ENCODE measurements around the gene NR1D1. TPM values are rescaled to one million over a fixed set of nuclear protein-coding genes. Genes with fewer than 3 reads are reported as not detected.

The NR1D1 gene
- total and polyA plus RNA-seq, 2 of the 13 experiments (the other 11 are each of a cell fraction or from before 2014, with no cell fraction given): 2.1 to 2.7 TPM

DNA sequence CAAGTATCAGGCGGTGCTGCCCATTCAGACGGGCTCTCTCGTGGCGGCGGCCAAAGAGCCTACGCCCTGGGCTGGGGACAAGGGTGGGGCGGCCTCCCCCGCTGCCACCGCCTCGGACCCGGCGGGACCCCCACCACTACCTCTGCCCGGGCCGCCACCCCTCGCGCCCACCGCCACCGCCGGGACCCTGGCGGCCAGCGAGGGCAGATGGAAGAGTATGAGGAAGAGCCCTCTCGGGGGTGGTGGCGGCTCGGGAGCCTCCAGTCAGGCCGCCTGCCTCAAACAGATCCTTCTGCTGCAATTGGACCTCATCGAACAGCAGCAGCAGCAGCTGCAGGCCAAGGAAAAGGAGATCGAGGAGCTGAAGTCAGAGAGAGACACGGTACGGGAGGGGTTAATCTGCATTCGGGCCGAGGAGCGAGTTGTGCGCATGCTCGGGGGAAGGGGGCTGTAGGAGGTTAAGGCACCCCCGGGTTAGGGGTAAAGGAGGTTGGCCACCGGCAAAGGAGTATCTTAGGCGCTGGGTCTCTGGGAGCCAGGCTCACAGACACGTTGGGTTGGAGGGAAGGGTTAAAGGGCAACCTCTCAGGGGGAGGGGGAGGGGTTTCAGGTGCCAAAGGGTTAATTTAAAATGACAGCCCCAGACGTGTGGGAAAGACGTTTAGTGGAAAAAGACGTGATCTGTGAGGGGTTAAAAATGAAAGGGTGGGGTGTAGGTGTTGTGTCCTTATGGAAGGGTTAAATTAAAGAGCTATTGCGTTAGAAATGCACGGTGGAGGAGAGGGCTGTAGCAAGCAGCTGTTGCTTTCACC, 22.8 kb upstream of the NR1D1 start (continued):
- TF ChIP-seq ZNF431 (CRISPR knock-in tag; IDR thresholded peaks at IDR 0.05; ENCODE audit: borderline replicate concordance, low read depth): no peak
- peak; percentile 38; the same call in 1 of the 2 replicates for TF ChIP-seq ZFY (CRISPR knock-in tag; IDR thresholded peaks at IDR 0.05)
- no peak for TF ChIP-seq HNRNPLL (IDR thresholded peaks at IDR 0.05; ENCODE audit: low read depth, low read length, poor library complexity, severe bottlenecking)
- peak; percentile 70; the same call in 1 of the 2 replicates for TF ChIP-seq DNMT1 (CRISPR knock-in tag; IDR thresholded peaks at IDR 0.05)
- TF ChIP-seq, protein P1, sequence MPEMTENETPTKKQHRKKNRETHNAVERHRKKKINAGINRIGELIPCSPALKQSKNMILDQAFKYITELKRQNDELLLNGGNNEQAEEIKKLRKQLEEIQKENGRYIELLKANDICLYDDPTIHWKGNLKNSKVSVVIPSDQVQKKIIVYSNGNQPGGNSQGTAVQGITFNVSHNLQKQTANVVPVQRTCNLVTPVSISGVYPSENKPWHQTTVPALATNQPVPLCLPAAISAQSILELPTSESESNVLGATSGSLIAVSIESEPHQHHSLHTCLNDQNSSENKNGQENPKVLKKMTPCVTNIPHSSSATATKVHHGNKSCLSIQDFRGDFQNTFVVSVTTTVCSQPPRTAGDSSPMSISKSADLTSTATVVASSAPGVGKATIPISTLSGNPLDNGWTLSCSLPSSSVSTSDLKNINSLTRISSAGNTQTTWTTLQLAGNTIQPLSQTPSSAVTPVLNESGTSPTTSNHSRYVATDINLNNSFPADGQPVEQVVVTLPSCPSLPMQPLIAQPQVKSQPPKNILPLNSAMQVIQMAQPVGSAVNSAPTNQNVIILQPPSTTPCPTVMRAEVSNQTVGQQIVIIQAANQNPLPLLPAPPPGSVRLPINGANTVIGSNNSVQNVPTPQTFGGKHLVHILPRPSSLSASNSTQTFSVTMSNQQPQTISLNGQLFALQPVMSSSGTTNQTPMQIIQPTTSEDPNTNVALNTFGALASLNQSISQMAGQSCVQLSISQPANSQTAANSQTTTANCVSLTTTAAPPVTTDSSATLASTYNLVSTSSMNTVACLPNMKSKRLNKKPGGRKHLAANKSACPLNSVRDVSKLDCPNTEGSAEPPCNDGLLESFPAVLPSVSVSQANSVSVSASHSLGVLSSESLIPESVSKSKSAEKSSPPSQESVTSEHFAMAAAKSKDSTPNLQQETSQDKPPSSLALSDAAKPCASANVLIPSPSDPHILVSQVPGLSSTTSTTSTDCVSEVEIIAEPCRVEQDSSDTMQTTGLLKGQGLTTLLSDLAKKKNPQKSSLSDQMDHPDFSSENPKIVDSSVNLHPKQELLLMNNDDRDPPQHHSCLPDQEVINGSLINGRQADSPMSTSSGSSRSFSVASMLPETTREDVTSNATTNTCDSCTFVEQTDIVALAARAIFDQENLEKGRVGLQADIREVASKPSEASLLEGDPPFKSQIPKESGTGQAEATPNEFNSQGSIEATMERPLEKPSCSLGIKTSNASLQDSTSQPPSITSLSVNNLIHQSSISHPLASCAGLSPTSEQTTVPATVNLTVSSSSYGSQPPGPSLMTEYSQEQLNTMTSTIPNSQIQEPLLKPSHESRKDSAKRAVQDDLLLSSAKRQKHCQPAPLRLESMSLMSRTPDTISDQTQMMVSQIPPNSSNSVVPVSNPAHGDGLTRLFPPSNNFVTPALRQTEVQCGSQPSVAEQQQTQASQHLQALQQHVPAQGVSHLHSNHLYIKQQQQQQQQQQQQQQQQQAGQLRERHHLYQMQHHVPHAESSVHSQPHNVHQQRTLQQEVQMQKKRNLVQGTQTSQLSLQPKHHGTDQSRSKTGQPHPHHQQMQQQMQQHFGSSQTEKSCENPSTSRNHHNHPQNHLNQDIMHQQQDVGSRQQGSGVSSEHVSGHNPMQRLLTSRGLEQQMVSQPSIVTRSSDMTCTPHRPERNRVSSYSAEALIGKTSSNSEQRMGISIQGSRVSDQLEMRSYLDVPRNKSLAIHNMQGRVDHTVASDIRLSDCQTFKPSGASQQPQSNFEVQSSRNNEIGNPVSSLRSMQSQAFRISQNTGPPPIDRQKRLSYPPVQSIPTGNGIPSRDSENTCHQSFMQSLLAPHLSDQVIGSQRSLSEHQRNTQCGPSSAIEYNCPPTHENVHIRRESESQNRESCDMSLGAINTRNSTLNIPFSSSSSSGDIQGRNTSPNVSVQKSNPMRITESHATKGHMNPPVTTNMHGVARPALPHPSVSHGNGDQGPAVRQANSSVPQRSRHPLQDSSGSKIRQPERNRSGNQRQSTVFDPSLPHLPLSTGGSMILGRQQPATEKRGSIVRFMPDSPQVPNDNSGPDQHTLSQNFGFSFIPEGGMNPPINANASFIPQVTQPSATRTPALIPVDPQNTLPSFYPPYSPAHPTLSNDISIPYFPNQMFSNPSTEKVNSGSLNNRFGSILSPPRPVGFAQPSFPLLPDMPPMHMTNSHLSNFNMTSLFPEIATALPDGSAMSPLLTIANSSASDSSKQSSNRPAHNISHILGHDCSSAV (CRISPR knock-in tag; IDR thresholded peaks at IDR 0.05; ENCODE audit: borderline replicate concordance): no peak
- TF ChIP-seq, protein P2, sequence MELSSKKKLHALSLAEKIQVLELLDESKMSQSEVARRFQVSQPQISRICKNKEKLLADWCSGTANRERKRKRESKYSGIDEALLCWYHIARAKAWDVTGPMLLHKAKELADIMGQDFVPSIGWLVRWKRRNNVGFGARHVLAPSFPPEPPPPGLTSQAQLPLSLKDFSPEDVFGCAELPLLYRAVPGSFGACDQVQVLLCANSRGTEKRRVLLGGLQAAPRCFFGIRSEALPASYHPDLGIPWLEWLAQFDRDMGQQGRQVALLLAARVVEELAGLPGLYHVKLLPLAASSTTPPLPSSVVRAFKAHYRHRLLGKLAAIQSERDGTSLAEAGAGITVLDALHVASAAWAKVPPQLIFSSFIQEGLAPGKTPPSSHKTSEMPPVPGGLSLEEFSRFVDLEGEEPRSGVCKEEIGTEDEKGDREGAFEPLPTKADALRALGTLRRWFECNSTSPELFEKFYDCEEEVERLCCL (CRISPR knock-in tag; IDR thresholded peaks at IDR 0.05; ENCODE audit: borderline replicate concordance): no peak
- TF ChIP-seq RBAK (CRISPR knock-in tag; IDR thresholded peaks at IDR 0.05): no peak
- TF ChIP-seq, protein P3, sequence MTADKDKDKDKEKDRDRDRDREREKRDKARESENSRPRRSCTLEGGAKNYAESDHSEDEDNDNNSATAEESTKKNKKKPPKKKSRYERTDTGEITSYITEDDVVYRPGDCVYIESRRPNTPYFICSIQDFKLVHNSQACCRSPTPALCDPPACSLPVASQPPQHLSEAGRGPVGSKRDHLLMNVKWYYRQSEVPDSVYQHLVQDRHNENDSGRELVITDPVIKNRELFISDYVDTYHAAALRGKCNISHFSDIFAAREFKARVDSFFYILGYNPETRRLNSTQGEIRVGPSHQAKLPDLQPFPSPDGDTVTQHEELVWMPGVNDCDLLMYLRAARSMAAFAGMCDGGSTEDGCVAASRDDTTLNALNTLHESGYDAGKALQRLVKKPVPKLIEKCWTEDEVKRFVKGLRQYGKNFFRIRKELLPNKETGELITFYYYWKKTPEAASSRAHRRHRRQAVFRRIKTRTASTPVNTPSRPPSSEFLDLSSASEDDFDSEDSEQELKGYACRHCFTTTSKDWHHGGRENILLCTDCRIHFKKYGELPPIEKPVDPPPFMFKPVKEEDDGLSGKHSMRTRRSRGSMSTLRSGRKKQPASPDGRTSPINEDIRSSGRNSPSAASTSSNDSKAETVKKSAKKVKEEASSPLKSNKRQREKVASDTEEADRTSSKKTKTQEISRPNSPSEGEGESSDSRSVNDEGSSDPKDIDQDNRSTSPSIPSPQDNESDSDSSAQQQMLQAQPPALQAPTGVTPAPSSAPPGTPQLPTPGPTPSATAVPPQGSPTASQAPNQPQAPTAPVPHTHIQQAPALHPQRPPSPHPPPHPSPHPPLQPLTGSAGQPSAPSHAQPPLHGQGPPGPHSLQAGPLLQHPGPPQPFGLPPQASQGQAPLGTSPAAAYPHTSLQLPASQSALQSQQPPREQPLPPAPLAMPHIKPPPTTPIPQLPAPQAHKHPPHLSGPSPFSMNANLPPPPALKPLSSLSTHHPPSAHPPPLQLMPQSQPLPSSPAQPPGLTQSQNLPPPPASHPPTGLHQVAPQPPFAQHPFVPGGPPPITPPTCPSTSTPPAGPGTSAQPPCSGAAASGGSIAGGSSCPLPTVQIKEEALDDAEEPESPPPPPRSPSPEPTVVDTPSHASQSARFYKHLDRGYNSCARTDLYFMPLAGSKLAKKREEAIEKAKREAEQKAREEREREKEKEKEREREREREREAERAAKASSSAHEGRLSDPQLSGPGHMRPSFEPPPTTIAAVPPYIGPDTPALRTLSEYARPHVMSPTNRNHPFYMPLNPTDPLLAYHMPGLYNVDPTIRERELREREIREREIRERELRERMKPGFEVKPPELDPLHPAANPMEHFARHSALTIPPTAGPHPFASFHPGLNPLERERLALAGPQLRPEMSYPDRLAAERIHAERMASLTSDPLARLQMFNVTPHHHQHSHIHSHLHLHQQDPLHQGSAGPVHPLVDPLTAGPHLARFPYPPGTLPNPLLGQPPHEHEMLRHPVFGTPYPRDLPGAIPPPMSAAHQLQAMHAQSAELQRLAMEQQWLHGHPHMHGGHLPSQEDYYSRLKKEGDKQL (CRISPR knock-in tag; IDR thresholded peaks at IDR 0.05; ENCODE audit: low read depth): no peak
- TF ChIP-seq ZNF383 (CRISPR knock-in tag; IDR thresholded peaks at IDR 0.05; ENCODE audit: borderline replicate concordance): no peak
- TF ChIP-seq ELF4 (CRISPR knock-in tag; IDR thresholded peaks at IDR 0.05; ENCODE audit: borderline replicate concordance): no peak
- TF ChIP-seq CCDC6 (CRISPR knock-in tag; IDR thresholded peaks at IDR 0.05): peak; percentile 16; the same call in 1 of the 2 replicates
- no peak for TF ChIP-seq ZBTB21 (CRISPR knock-in tag; IDR thresholded peaks at IDR 0.05)
- TF ChIP-seq SIX1 (CRISPR knock-in tag; IDR thresholded peaks at IDR 0.05; ENCODE audit: borderline replicate concordance): no peak
